DOHH2 (cell line): ENCODE data around the gene LIPC.

Source experiments
- H3F3A ChIP-seq: fragments of 200-600 bp; sonication (generic), shearing (Covaris generic); 2 replicates; pipeline ENCODE4 v1.6.0; 2016; ENCODE audit warnings: antibody characterized with exemption, mild to moderate bottlenecking; ENCODE audit not compliant: control insufficient read depth, insufficient read depth
- H3K27ac ChIP-seq: fragments of 200-600 bp; sonication (generic); 2 replicates; pipeline ENCODE4 v1.5.1; 2014; ENCODE audit warnings: low read depth, mild to moderate bottlenecking, low read length, moderate library complexity
- H3K27me3 ChIP-seq: fragments of 200-600 bp; sonication (generic); 2 replicates; pipeline ENCODE4 v1.6.1; 2014; ENCODE audit warnings: mild to moderate bottlenecking, low read length, mixed read lengths; ENCODE audit not compliant: control insufficient read depth
- H3K36me3 ChIP-seq: fragments of 200-600 bp; sonication (generic); 2 replicates; pipeline ENCODE4 v1.6.1; 2014; ENCODE audit warnings: mild to moderate bottlenecking, low read length, moderate library complexity, mixed read lengths; ENCODE audit not compliant: control insufficient read depth
- H3K4me1 ChIP-seq: fragments of 200-600 bp; sonication (generic); 2 replicates; pipeline ENCODE4 v1.6.1; 2014; ENCODE audit warnings: mild to moderate bottlenecking, low read length, mixed read lengths; ENCODE audit not compliant: control insufficient read depth
- H3K4me2 ChIP-seq: fragments of 200-600 bp; sonication (generic); 2 replicates; pipeline ENCODE4 v1.6.0; 2014; ENCODE audit warnings: mild to moderate bottlenecking, low read length, moderate library complexity
- H3K4me3 ChIP-seq: fragments of 200-600 bp; sonication (generic); 2 replicates; pipeline ENCODE4 v1.5.1; 2014; ENCODE audit warnings: mild to moderate bottlenecking, low read length, mixed read lengths
- H3K79me2 ChIP-seq: fragments of 200-600 bp; sonication (generic); 2 replicates; pipeline ENCODE4 v1.6.1; 2014; ENCODE audit warnings: mild to moderate bottlenecking, low read length, mixed read lengths; ENCODE audit not compliant: control insufficient read depth
- H3K9me2 ChIP-seq: fragments of 200-600 bp; sonication (generic); replicated peaks from 2 replicates; pipeline ENCODE4 v1.6.1; 2014; ENCODE audit warnings: mild to moderate bottlenecking, low read length, mixed read lengths; ENCODE audit not compliant: control insufficient read depth
- H3K9me3 ChIP-seq: fragments of 200-600 bp; sonication (generic); 2 replicates; pipeline ENCODE4 v1.6.1; 2014; ENCODE audit warnings: antibody characterized with exemption, low read length, mixed read lengths; ENCODE audit not compliant: control insufficient read depth, insufficient read depth
- H4K20me1 ChIP-seq: fragments of 200-600 bp; sonication (generic); 2 replicates; pipeline ENCODE4 v1.6.0; 2014; ENCODE audit warnings: low read depth, mild to moderate bottlenecking, antibody characterized with exemption, low read length, moderate library complexity; ENCODE audit not compliant: control insufficient read depth, insufficient read depth
- EZH2phosphoT487 ChIP-seq: fragments of 200-600 bp; sonication (generic); IDR thresholded peaks from 2 replicates; pipeline ENCODE4 v1.6.1; 2017; ENCODE audit warnings: borderline replicate concordance, mild to moderate bottlenecking, antibody characterized with exemption, low read length, moderate library complexity, mixed read lengths
- TF ChIP-seq, protein P1 (sequence below): fragments of 200-600 bp; sonication (generic); IDR thresholded peaks from one replicate; pipeline ENCODE4 v1.5.1; 2014; ENCODE audit warnings: antibody characterized with exemption, mild to moderate bottlenecking, low read depth, low read length; ENCODE audit not compliant: poor library complexity, severe bottlenecking

The LIPC gene

DNA sequence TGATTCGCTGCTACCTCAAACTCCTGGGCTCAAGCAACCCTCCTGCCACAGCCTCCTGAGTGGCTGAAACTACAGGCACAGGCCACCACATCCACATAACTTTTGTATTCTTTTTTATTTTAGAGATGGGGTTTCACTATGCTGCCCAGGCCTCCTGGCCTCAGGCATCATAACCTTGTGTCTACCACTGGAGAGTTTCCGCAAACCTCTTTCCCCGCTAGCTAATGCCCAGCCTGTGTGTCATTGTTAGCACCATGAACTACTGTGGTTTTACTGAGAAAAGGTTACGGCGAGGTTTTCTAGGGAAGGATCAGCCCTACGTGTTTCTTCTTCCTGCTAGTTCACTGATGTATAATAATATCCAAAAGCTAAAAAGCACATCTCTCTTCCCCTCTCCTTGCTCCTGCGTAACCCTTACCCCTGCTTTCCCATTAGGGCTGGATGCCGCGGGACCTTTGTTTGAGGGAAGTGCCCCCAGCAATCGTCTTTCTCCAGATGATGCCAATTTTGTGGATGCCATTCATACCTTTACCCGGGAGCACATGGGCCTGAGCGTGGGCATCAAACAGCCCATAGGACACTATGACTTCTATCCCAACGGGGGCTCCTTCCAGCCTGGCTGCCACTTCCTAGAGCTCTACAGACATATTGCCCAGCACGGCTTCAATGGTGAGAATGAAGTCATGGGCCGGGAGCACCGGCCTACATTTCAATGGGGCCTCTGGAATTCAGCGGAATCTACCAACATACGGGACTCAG is 113.7 kb downstream of the LIPC start:
- TF ChIP-seq, protein P1, sequence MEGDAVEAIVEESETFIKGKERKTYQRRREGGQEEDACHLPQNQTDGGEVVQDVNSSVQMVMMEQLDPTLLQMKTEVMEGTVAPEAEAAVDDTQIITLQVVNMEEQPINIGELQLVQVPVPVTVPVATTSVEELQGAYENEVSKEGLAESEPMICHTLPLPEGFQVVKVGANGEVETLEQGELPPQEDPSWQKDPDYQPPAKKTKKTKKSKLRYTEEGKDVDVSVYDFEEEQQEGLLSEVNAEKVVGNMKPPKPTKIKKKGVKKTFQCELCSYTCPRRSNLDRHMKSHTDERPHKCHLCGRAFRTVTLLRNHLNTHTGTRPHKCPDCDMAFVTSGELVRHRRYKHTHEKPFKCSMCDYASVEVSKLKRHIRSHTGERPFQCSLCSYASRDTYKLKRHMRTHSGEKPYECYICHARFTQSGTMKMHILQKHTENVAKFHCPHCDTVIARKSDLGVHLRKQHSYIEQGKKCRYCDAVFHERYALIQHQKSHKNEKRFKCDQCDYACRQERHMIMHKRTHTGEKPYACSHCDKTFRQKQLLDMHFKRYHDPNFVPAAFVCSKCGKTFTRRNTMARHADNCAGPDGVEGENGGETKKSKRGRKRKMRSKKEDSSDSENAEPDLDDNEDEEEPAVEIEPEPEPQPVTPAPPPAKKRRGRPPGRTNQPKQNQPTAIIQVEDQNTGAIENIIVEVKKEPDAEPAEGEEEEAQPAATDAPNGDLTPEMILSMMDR: no peak
- TF ChIP-seq EZH2phosphoT487: no peak
- Histone ChIP-seq H3K27ac (no peak overlapping the region), H3K4me1 (no peaks in the 10 kb centered on the region), H3K4me2 (no peak overlapping the region), H3K4me3 (no peak overlapping the region), H3K36me3 (no peaks in the 10 kb centered on the region), H4K20me1 (no peaks in the 10 kb centered on the region; the same call in 1 of the 2 replicates), H3K27me3 (no peaks in the 10 kb centered on the region), H3F3A (no peaks in the 10 kb centered on the region), H3K79me2 (no peaks in the 10 kb centered on the region), H3K9me2 (no peaks in the 10 kb centered on the region), H3K9me3 (no peaks in the 10 kb centered on the region)

DNA sequence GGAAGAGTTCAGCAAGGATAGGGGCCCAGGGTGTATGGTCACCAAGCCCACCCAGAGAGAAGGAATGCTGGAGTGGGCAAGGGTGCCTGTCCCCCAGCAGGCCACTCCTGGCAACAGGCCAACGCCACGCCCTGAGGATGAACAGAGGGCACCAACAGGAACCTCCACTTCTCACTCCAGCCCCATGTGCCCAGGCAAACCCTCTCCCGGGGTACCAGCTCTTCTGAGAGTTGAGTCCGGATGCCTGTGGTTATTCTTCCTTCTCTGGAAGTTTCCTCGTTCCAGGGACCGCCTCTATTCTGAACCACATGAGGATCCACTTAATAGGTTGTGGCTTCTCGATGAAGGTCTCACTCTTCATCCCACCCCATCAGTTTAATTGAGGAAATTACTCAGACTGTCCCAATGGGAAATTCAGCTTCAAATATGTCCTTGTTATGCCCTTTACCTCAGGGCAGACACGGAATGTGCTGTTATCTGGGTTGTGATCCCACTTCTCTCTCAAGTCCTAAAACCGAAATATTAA is 114.3 kb downstream of the LIPC start:
- Histone ChIP-seq H3F3A (no peaks in the 10 kb centered on the region), H3K79me2 (no peaks in the 10 kb centered on the region), H3K4me2 (no peak overlapping the region), H3K27me3 (no peaks in the 10 kb centered on the region), H3K4me1 (no peaks in the 10 kb centered on the region), H3K9me2 (no peaks in the 10 kb centered on the region), H4K20me1 (no peaks in the 10 kb centered on the region), H3K36me3 (no peaks in the 10 kb centered on the region), H3K27ac (no peak overlapping the region), H3K4me3 (no peak overlapping the region), H3K9me3 (no peaks in the 10 kb centered on the region)
- TF ChIP-seq, protein P1: no peak
- no peak for TF ChIP-seq EZH2phosphoT487

DNA sequence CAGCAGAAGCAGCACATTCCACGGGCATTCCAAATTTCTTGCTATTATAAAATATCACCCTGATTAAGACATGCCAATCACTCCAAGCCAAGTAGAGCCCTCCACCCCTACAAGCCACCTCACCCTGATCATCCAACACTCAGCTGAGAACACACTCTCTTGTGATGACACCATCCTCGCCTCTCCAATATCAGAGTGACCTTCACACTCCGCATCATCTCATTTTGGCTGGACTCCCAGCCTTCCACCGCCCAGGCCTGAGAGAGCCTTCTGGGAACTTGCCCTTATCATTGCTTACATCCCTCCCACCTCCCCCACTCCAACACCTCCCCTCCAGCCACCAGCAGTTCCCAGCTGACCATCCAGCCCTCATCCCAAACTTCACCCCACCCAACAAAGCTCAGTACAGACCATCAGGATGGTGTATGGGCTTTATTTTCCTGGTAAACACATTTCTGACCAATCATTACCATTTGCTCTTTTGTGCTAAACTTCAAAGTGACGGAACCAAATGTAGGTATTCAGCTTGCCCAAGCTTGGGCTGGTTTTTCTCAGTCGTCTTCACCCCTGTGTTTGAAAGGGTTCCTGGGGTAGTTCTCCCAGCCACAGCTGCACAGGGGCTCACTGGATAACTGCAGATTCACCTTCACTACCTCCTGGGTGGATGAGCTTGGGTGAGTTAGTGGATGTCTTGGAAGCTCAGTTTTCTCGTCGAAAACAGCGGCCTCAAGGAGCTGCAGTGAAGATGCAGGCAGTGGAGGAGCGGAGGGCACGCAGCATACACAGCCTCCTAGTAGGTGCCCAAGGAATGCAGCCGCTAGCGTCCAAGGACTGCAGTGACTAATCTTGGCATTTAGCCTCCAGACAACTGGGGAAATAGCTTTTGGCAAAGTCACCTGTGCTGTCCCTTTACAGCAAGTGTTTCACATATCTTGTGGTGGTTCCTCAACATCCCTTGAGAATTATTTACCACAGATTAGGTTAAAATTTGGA is 115.1 kb downstream of the LIPC start:
- no peaks in the 10 kb centered on the region for H3K36me3 ChIP-seq
- no peaks in the 10 kb centered on the region for H3K4me1 ChIP-seq
- H3F3A ChIP-seq: no peaks in the 10 kb centered on the region
- H3K4me2 ChIP-seq: no peak overlapping the region
- no peaks in the 10 kb centered on the region for H3K9me3 ChIP-seq
- no peak overlapping the region for H3K4me3 ChIP-seq
- no peaks in the 10 kb centered on the region; the same call in 1 of the 2 replicates for H3K27me3 ChIP-seq
- H3K27ac ChIP-seq: no peak overlapping the region
- no peaks in the 10 kb centered on the region for H3K9me2 ChIP-seq
- no peaks in the 10 kb centered on the region for H3K79me2 ChIP-seq
- TF ChIP-seq EZH2phosphoT487: no peak
- TF ChIP-seq, protein P1: no peak
- H4K20me1 ChIP-seq: no peaks in the 10 kb centered on the region
